HG03571 (cell line): ENCODE results near the gene PIAS1.

Source experiments
- ATAC-seq: cut with Tn5 transposase; IDR thresholded peaks from one replicate; pipeline ENCODE4 v1.9.1; 2021; ENCODE audit not compliant: unreplicated experiment

Gene PIAS1

GRCh38 chr15:68062214-68062613 is 8.1 kb downstream of the PIAS1 start:
- ATAC-seq: no peak

GRCh38 chr15:68062946-68063465 is 8.9 kb downstream of the PIAS1 start:
- ATAC-seq: no peak

- ATAC-seq: no peak
Observed at GRCh38 chr15:68063606-68064005, 9.5 kb downstream of the PIAS1 start.

- no peak for ATAC-seq
Observed at GRCh38 chr15:68073576-68074288, 19.6 kb downstream of the PIAS1 start.

- no peak for ATAC-seq
Observed at GRCh38 chr15:68075764-68076385, 21.8 kb downstream of the PIAS1 start.

GRCh38 chr15:68078365-68078764 is 24.2 kb downstream of the PIAS1 start:
- no peak for ATAC-seq

GRCh38 chr15:68080334-68080733 is 26.2 kb downstream of the PIAS1 start:
- no peak for ATAC-seq

- no peak for ATAC-seq
Observed at GRCh38 chr15:68080783-68081182, 26.7 kb downstream of the PIAS1 start.

GRCh38 chr15:68081869-68082505 is 27.9 kb downstream of the PIAS1 start:
- ATAC-seq: no peak

- ATAC-seq: no peak
Observed at GRCh38 chr15:68082735-68083134, 28.6 kb downstream of the PIAS1 start.

- ATAC-seq: no peak
Observed at GRCh38 chr15:68083463-68083862, 29.3 kb downstream of the PIAS1 start.

GRCh38 chr15:68085052-68085451 is 30.9 kb downstream of the PIAS1 start:
- no peak for ATAC-seq

GRCh38 chr15:68091743-68092142 is 37.6 kb downstream of the PIAS1 start:
- ATAC-seq: no peak

- no peak for ATAC-seq
Observed at GRCh38 chr15:68096099-68096498, 42.0 kb downstream of the PIAS1 start.

GRCh38 chr15:68097029-68097428 is 42.9 kb downstream of the PIAS1 start:
- no peak for ATAC-seq

- ATAC-seq: no peak
Observed at GRCh38 chr15:68098465-68098864, 44.4 kb downstream of the PIAS1 start.

GRCh38 chr15:68100194-68100593 is 46.1 kb downstream of the PIAS1 start:
- no peak for ATAC-seq

- no peak for ATAC-seq
Observed at GRCh38 chr15:68103603-68104002, 49.5 kb downstream of the PIAS1 start.

GRCh38 chr15:68106656-68107055 is 52.5 kb downstream of the PIAS1 start:
- no peak for ATAC-seq

- ATAC-seq: no peak
Observed at GRCh38 chr15:68107142-68107541, 53.0 kb downstream of the PIAS1 start.

GRCh38 chr15:68112706-68113105 is 58.6 kb downstream of the PIAS1 start:
- ATAC-seq: no peak

GRCh38 chr15:68113273-68113672 is 59.2 kb downstream of the PIAS1 start:
- ATAC-seq: no peak
